Smooth muscle cell (in vitro differentiated cells): ENCODE results near the gene BANF2. TPM values are rescaled to one million over a fixed set of nuclear protein-coding genes. Genes with fewer than 3 reads are reported as not detected.

Experiments used
- DNase-seq: peaks from one replicate; lab custom pipeline; 2025; ENCODE audit not compliant: unreplicated experiment; lab: John Stamatoyannopoulos, UW
- H2AFZ ChIP-seq: fragments of 200-600 bp; sonication (generic); 2 replicates; pipeline ENCODE4 v1.6.0; 2016; ENCODE audit warnings: antibody characterized with exemption, low read depth, mild to moderate bottlenecking
- H3F3A ChIP-seq: fragments of 200-600 bp; sonication (generic); 2 replicates; pipeline ENCODE4 v1.6.0; 2017; ENCODE audit warnings: antibody characterized with exemption, low read depth
- H3K27ac ChIP-seq: fragments of 200-600 bp; sonication (generic); 2 replicates; pipeline ENCODE4 v1.5.1; 2016; ENCODE audit warnings: low read depth, mild to moderate bottlenecking
- H3K27me3 ChIP-seq: fragments of 200-600 bp; sonication (generic); 2 replicates; pipeline ENCODE4 v1.6.1; 2016; ENCODE audit warnings: low read depth, mild to moderate bottlenecking
- H3K36me3 ChIP-seq: fragments of 200-600 bp; sonication (generic); 2 replicates; pipeline ENCODE4 v1.5.1; 2016; ENCODE audit warnings: low read depth
- H3K4me1 ChIP-seq: fragments of 200-600 bp; sonication (generic); 2 replicates; pipeline ENCODE4 v1.5.1; 2016; ENCODE audit warnings: low read depth
- H3K4me2 ChIP-seq: fragments of 200-600 bp; sonication (generic); 2 replicates; pipeline ENCODE4 v1.6.0; 2016; ENCODE audit warnings: mild to moderate bottlenecking
- H3K4me3 ChIP-seq: fragments of 200-600 bp; sonication (generic); 2 replicates; pipeline ENCODE4 v1.5.1; 2016; ENCODE audit warnings: mild to moderate bottlenecking
- H3K79me2 ChIP-seq: fragments of 200-600 bp; sonication (generic); 2 replicates; pipeline ENCODE4 v1.6.0; 2016; ENCODE audit warnings: low read depth, mild to moderate bottlenecking
- H3K9ac ChIP-seq: fragments of 200-600 bp; sonication (generic); 2 replicates; pipeline ENCODE4 v1.6.0; 2016; ENCODE audit warnings: low read depth
- H3K9me3 ChIP-seq: fragments of 200-600 bp; sonication (generic); replicated peaks from 2 replicates; pipeline ENCODE4 v1.5.1; 2016; ENCODE audit warnings: low read depth
- H4K20me1 ChIP-seq: fragments of 200-600 bp; sonication (generic); 2 replicates; pipeline ENCODE4 v1.6.0; 2016; ENCODE audit warnings: low read depth
- WGBS: methylation state at CpG from one replicate; pipeline ENCODE4 v1.1.7; 2016; ENCODE audit warnings: low lambda C conversion rate; 5-methylcytosine and 5-hydroxymethylcytosine counted together
- polyA plus RNA-seq: library from polyadenylated mRNA; unstranded; fragments of >200 nt; fragmentation: Nextera tagmentation; extraction: Ambion mirVana; gene quantifications from 2 replicates; pipeline ENCODE4 v1.2.1, GENCODE V29; 2016
- total RNA-seq: library from RNA; depleted of rRNA; stranded (reverse); fragments of >200 nt; gene quantifications from 2 replicates; pipeline ENCODE4 v1.2.3, GENCODE V29; 2014
- TF ChIP-seq, protein P1 (sequence below): fragments of 200-600 bp; sonication (generic); IDR thresholded peaks from 2 replicates; pipeline ENCODE4 v1.5.1; 2017; ENCODE audit warnings: borderline replicate concordance, mild to moderate bottlenecking, antibody characterized with exemption; ENCODE audit not compliant: insufficient read depth, poor library complexity, severe bottlenecking

BANF2 gene
- total and polyA plus RNA-seq, 2 experiments from 2014 or later: not detected

DNA sequence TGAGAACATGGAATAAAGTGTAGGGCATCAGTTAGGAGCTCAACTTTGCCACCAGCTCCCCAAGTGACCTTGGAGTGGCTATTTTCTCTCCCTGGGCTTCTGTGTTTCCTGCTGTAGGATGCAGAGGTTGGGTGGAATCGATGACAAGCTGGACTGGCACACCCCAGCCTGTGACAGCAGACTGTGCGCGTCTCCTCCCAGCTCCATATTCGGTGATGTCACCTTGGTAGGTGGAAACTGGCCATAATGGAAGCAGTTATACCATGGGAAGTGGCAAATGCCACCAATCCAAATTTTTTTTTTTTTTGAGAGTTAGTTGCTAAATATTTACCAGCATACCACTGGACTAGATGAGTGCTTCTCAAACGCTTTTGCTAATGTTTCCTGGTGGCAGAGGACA lies 85.2 kb downstream of the BANF2 start:
- TF ChIP-seq, protein P1, sequence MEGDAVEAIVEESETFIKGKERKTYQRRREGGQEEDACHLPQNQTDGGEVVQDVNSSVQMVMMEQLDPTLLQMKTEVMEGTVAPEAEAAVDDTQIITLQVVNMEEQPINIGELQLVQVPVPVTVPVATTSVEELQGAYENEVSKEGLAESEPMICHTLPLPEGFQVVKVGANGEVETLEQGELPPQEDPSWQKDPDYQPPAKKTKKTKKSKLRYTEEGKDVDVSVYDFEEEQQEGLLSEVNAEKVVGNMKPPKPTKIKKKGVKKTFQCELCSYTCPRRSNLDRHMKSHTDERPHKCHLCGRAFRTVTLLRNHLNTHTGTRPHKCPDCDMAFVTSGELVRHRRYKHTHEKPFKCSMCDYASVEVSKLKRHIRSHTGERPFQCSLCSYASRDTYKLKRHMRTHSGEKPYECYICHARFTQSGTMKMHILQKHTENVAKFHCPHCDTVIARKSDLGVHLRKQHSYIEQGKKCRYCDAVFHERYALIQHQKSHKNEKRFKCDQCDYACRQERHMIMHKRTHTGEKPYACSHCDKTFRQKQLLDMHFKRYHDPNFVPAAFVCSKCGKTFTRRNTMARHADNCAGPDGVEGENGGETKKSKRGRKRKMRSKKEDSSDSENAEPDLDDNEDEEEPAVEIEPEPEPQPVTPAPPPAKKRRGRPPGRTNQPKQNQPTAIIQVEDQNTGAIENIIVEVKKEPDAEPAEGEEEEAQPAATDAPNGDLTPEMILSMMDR: no peak
- no peak overlapping the region for H3K9ac ChIP-seq
- H3K36me3 ChIP-seq: no peaks in the 10 kb centered on the region
- H3K27ac ChIP-seq: no peak overlapping the region
- no peak for DNase-seq
- no peaks in the 10 kb centered on the region for H3K4me1 ChIP-seq
- no peak overlapping the region for H3K4me3 ChIP-seq
- no peaks in the 10 kb centered on the region for H3K79me2 ChIP-seq
- no peaks in the 10 kb centered on the region for H3K27me3 ChIP-seq
- no peak overlapping the region for H2AFZ ChIP-seq
- WGBS: 96% methylated on average over 5 of the region's 5 CpGs
- H3K9me3 ChIP-seq: no peaks in the 10 kb centered on the region
- no peaks in the 10 kb centered on the region for H3F3A ChIP-seq
- H4K20me1 ChIP-seq: no peaks in the 10 kb centered on the region
- no peak overlapping the region for H3K4me2 ChIP-seq

Other genes starting within 250 kb of the BANF2 start
- 0.76 and 1.0 TPM in 2 replicates for gene BFSP1, start 168.6 kb upstream of the BANF2 start, total RNA-seq
- gene BFSP1, start 168.6 kb upstream of the BANF2 start, polyA plus RNA-seq: 1.3 and 1.6 TPM in 2 replicates
- 486 and 582 TPM in 2 replicates for gene DSTN, start 129.9 kb upstream of the BANF2 start, total RNA-seq
- gene DSTN, start 129.9 kb upstream of the BANF2 start, polyA plus RNA-seq: 534 and 559 TPM in 2 replicates
- 142 and 180 TPM in 2 replicates for gene RRBP1, start 17.7 kb upstream of the BANF2 start, total RNA-seq
- 224 and 226 TPM in 2 replicates for gene RRBP1, start 17.7 kb upstream of the BANF2 start, polyA plus RNA-seq